Renal cortex interstitium (tissue), 11 donors: ENCODE data around the gene ATP1B1. TPM values are rescaled to one million over a fixed set of nuclear protein-coding genes. Genes with fewer than 3 reads are reported as not detected.

Source experiments
- DNase-seq, 11 donors: peaks; one replicate each; pipeline ENCODE4 v3.0.0-alpha.2; 2013; ENCODE audit warnings: low read depth in 9 of 11, low spot score in 4 of 11; ENCODE audit errors: extremely low read depth in 1 of 11
- polyA plus RNA-seq, 3 donors: library from polyadenylated mRNA; unstranded; fragments of 120-200 nt; gene quantifications; one replicate each; pipeline ENCODE4 v1.2.1, GENCODE V29; 2013; ENCODE audit not compliant: insufficient read length in 3 of 3

Gene ATP1B1
- polyA plus RNA-seq, 3 donors = 390 to 545 (median 444) TPM

- DNase-seq = no peak
Measured at GRCh38 chr1:169128562-169128961, 22.1 kb downstream of the ATP1B1 start.

- DNase-seq = no peak
Measured at GRCh38 chr1:169129109-169129784, 22.8 kb downstream of the ATP1B1 start.

GRCh38 chr1:169130683-169131082 is 24.2 kb downstream of the ATP1B1 start:
- DNase-seq = no peak

- DNase-seq = no peak
Measured at GRCh38 chr1:169132512-169133227, 26.2 kb downstream of the ATP1B1 start.

GRCh38 chr1:169133228-169133576 is 26.7 kb downstream of the ATP1B1 start:
- DNase-seq = no peak

GRCh38 chr1:169133801-169134502 is 27.5 kb downstream of the ATP1B1 start:
- no peak for DNase-seq

- DNase-seq = no peak
Measured at GRCh38 chr1:169137357-169137756, 30.9 kb downstream of the ATP1B1 start.

- no peak for DNase-seq
Measured at GRCh38 chr1:169138866-169139670, 32.6 kb downstream of the ATP1B1 start.

- DNase-seq = no peak
Measured at GRCh38 chr1:169141356-169141755, 34.9 kb downstream of the ATP1B1 start.

- no peak for DNase-seq
Measured at GRCh38 chr1:169142129-169142528, 35.6 kb downstream of the ATP1B1 start.

GRCh38 chr1:169143346-169143745 is 36.9 kb downstream of the ATP1B1 start:
- no peak for DNase-seq

- DNase-seq = no peak
Measured at GRCh38 chr1:169143984-169144383, 37.5 kb downstream of the ATP1B1 start.

- DNase-seq = no peak
Measured at GRCh38 chr1:169144941-169145626, 38.6 kb downstream of the ATP1B1 start.

- peak in 1 of 11 donors; percentile 39 for DNase-seq
Measured at GRCh38 chr1:169146576-169147214, 40.2 kb downstream of the ATP1B1 start.

GRCh38 chr1:169148472-169149252 is 42.2 kb downstream of the ATP1B1 start:
- peak in 8 of 11 donors; percentile 7 to 80 (median 28) for DNase-seq

- DNase-seq = no peak
Measured at GRCh38 chr1:169149555-169150286, 43.2 kb downstream of the ATP1B1 start.
